Hematopoietic multipotent progenitor cell treated with erythropoietin and hydrocortisone succinate and interleukin-3 and kit ligand, for 15 days (in vitro differentiated cells): ENCODE results near the gene LTBP1.
A peak's percentile ranks its signal among the peaks of the same experiment; 100 is the strongest.

Source experiments
- DNase-seq: peaks from one replicate; pipeline ENCODE4 v3.0.0-alpha.2; 2015; ENCODE audit warnings: low spot score

Gene LTBP1

GRCh38 chr2:32931945-32932709, 14.6 kb upstream of the LTBP1 start:
- no peak for DNase-seq

DNA sequence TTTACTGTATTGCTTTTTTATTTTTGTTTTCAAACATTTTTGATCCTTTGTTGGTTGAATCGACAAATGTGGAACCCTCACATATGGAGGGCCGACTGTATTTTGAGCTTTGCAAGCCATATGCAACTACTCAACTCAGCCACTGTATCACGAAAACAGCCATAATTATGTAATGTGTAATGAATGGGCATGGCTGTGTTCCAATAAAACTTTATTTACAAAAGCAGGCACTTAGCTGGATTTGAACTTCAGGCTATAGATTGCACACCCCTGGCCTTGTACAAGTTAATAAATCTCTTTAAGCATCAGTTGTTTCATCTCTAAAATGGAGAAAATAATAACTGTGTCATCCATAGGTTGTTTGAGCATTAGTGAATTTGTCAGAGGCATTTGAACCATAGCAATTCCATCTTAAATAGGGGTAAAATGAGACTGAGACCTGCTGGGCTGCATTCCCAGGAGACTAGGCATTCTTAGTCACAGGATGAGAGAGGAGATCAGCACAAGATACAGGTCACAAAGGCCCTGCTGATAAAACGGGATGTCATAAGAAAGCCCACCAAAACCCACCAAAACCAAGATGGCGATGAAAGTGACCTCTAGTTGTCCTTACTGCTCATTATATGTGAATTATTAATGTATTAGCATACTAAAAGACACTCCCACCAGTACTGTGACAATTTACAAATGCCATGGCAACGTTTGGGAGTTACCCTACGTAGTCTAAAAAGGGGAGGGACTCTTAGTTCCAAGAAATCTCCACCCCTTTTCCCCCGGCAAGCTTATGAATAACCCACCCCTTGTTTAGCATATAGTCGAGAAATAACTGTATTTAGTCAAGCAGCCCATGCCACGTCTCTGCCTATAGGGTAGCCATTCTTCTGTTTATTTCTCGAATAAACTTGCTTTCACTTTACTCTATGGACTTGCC, 13.7 kb upstream of the LTBP1 start:
- no peak for DNase-seq

DNA sequence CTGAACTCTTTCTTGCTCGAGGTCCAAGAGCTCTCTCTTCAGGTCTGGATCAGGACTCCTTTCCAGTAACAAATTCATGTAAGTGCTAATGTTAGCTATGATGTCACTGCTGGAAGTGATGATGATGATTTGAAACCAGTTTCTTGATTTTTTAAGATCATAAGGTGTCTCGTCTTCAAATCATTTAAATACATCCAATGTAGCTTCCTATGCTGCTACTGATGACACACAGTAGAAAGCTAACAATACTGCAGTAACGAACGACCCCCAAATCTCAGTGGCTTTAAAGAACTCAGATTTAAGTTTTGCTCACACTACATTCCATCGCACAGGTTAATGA, 13.0 kb upstream of the LTBP1 start:
- DNase-seq = no peak

GRCh38 chr2:32937602-32938448, 8.9 kb upstream of the LTBP1 start:
- DNase-seq = no peak

GRCh38 chr2:32938934-32939333, 7.8 kb upstream of the LTBP1 start:
- DNase-seq = no peak

GRCh38 chr2:32940316-32940997, 6.3 kb upstream of the LTBP1 start:
- DNase-seq = no peak

DNA sequence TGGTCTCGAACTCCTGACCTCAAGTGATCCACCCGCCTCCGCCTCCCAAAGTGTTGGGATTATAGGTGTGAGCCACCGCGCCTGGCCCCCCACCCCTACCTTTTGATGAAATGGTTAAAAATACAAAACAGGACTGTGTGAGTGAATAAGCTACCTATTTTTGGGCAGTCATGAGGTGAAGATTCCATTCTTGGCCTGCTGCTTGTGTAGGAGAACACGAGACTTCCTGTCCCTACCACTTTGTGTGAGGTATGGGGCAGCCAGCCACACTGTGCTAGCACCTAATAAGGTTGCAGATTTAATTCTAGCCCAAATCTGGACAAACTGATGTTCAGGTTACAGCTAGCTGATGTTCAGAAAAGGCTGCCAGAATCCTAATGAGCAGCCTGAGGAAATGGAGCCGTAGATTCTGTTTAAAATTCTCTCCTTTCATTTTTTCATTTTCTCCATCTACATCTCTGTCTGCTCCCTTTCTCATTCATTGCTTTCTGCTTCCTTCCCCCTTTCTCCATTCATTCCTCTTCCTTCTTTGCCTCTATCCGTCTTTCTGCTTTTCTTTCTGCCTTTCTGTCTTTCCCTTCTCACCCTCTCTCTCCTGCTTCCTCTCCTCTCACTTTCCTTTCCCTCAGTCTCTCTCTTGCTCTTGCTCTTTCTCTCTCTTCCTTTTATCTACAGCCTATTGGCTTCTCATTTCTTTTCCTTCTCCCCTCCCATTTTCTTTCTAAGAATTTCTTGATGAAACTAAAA, 4.6 kb upstream of the LTBP1 start:
- no peak for DNase-seq

GRCh38 chr2:32942793-32943485, 3.8 kb upstream of the LTBP1 start:
- no peak for DNase-seq

DNA sequence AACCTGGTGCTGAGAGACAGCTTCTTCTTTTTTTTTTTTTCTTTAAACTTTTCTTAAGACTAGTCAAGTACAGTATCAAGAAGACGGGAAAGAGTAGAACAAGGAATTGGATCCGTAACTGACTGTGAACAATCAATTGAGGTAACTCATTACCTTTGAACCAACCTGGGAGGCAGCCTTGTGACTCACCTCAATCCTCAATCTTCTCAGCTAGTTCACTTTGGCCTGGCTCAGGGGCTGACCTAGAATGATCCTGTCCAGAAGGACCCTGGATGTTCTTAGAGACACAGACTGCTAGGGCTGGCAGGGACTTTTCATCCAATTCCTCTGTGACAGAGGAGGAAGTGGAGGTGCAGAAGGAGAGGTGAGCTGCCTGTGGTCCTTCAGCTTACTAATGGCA, 1.5 kb upstream of the LTBP1 start:
- DNase-seq = no peak

DNA sequence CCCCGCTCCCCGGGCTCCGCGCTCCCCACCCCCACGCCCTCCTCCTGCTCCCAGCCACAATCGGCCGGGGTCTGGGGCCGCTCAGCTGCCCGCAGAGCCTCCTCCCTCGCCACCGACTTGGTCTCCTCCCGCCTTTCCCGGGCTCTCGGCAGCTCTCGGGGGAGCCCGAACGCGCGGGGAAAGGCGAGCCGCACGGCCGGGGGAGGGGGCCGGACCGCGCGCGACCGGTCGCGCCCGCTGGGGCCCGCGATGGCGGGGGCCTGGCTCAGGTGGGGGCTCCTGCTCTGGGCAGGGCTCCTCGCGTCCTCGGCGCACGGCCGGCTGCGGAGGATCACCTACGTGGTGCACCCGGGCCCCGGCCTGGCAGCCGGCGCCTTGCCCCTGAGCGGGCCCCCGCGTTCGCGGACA, 327 bp downstream of the LTBP1 start:
- DNase-seq = no peak

DNA sequence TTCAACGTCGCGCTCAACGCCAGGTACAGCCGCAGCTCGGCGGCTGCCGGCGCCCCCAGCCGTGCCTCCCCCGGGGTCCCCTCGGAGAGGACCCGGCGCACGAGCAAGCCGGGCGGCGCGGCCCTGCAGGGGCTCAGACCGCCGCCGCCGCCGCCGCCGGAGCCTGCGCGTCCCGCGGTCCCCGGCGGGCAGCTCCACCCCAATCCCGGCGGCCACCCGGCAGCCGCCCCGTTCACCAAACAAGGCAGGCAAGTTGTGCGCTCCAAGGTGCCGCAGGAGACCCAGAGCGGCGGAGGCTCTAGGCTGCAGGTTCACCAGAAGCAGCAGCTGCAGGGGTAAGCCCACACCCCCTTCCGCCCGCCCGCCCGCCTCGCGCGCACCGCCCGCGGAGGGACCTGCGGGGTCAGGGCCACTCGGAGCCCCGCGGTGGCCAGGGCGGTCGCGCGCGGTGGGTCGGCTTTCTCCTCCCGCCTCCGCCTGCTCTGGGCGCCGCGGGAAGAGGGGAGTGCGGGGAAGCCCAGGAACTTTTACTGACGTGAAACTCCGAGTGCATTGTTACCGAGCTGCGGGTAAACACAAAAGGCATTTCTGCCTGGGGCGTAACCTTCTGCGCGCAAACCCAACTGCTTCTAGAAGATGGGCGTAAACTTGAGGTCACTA, 861 bp downstream of the LTBP1 start:
- peak; percentile 13 for DNase-seq

GRCh38 chr2:32948266-32948665, 1.5 kb downstream of the LTBP1 start:
- DNase-seq = no peak

DNA sequence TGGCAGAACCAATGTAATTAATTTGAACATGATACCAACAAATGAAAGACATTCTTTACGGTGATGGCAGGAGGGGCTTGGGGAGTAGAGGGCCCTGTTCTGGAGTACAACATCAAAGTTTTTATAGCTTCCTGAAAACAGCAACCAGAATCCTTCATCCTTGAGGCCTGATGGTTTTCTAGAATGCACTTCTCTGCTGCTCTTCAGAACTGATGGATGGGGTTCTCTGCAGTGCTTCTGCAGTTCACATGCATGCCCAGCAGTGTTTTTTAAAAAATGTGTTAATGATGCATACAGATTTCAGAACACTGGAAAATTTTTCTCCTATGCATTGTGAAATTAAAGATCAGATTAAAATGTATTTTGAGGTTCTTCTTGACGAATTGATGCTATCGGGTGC, 2.5 kb downstream of the LTBP1 start:
- DNase-seq = no peak

DNA sequence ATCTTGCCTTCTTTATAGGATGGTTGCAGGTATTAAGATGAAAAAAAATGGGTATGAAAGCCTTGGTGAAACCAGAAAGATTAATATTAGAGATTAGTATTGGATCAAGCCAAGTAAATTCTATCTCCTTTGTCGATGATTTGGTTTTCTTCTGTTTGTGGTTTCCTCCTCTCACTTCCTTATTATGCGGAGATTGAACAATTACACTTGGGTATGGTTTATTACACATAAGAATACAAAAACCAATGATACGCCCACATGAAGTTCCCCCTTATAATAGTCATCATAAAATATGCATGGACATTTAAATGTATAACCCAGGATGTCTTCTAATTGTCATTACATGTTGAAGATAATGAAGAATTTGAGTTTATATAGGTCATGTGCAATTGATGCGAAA, 4.9 kb downstream of the LTBP1 start:
- no peak for DNase-seq

GRCh38 chr2:32952761-32953476, 6.2 kb downstream of the LTBP1 start:
- no peak for DNase-seq

- no peak for DNase-seq
Observed at GRCh38 chr2:32954206-32954605, 7.5 kb downstream of the LTBP1 start.

- DNase-seq = no peak
Observed at GRCh38 chr2:32958821-32959220, 12.1 kb downstream of the LTBP1 start.

- no peak for DNase-seq
Observed at GRCh38 chr2:32960238-32960637, 13.5 kb downstream of the LTBP1 start.
